NCI-H2196 (cell line): ENCODE measurements around the gene RABGGTA.
"Not testable (repeated sequence)": the region's sequence is repeated elsewhere in the genome, so short reads cannot be mapped to it uniquely, and the experiment has no call there.

Source experiments
- DNase-seq: peaks from one replicate; lab custom pipeline; 2025; ENCODE audit not compliant: unreplicated experiment; lab: John Stamatoyannopoulos, UW

RABGGTA gene

GRCh38 chr14:24245350-24245749 is 26.0 kb downstream of the RABGGTA start:
- not testable (repeated sequence) for DNase-seq

- DNase-seq: no peak
Observed at GRCh38 chr14:24243336-24243836, 28.0 kb downstream of the RABGGTA start.

GRCh38 chr14:24241829-24242443 is 29.5 kb downstream of the RABGGTA start:
- peak; percentile 93 for DNase-seq

GRCh38 chr14:24240110-24240918 is 31.1 kb downstream of the RABGGTA start:
- DNase-seq: no peak

GRCh38 chr14:24238527-24239037 is 32.8 kb downstream of the RABGGTA start:
- no peak for DNase-seq

- no peak for DNase-seq
Observed at GRCh38 chr14:24238123-24238522, 33.3 kb downstream of the RABGGTA start.

- no peak for DNase-seq
Observed at GRCh38 chr14:24237463-24237955, 33.9 kb downstream of the RABGGTA start.

GRCh38 chr14:24236689-24237462 is 34.5 kb downstream of the RABGGTA start:
- no peak for DNase-seq

- DNase-seq: no peak
Observed at GRCh38 chr14:24235804-24236688, 35.4 kb downstream of the RABGGTA start.

GRCh38 chr14:24234095-24235005 is 37.0 kb downstream of the RABGGTA start:
- no peak for DNase-seq

- DNase-seq: peak; percentile 34
Observed at GRCh38 chr14:24233538-24233866, 37.9 kb downstream of the RABGGTA start.

- DNase-seq: no peak
Observed at GRCh38 chr14:24232645-24233537, 38.5 kb downstream of the RABGGTA start, which contains the start of gene GMPR2. GMPR2 (plus strand) TSS chr14:24232929; CDS start chr14:24233254, 325 bp downstream.

GRCh38 chr14:24232121-24232644 is 39.2 kb downstream of the RABGGTA start, which contains the start of gene NEDD8:
NEDD8 (minus strand) TSS chr14:24232367; CDS start chr14:24232267, 100 bp downstream.
- peak; percentile 87 for DNase-seq

- no peak for DNase-seq
Observed at GRCh38 chr14:24231263-24232120, 39.9 kb downstream of the RABGGTA start.

- no peak for DNase-seq
Observed at GRCh38 chr14:24228902-24229301, 42.5 kb downstream of the RABGGTA start.

- DNase-seq: no peak
Observed at GRCh38 chr14:24226473-24226872, 44.9 kb downstream of the RABGGTA start.

GRCh38 chr14:24224618-24225071 is 46.8 kb downstream of the RABGGTA start:
- no peak for DNase-seq
